GM08714 (cell line): ENCODE measurements around the gene APOBEC2.

Experiments
- H3K4me3 ChIP-seq: fragments of 200-500 bp; sonication (Bioruptor generic); 2 replicates; pipeline ENCODE4 v1.5.1; 2014; ENCODE audit warnings: mild to moderate bottlenecking, low read length, inconsistent platforms
- ZNF274 ChIP-seq: IDR thresholded peaks from 2 replicates; pipeline ENCODE4 v1.6.1; 2012; ENCODE audit warnings: mild to moderate bottlenecking, low read depth, low read length

The APOBEC2 gene

GRCh38 chr6:41075651-41076626, 22.9 kb downstream of the APOBEC2 start:
- H3K4me3 ChIP-seq: no peak overlapping the region

GRCh38 chr6:41077536-41077935, 24.5 kb downstream of the APOBEC2 start:
- TF ChIP-seq ZNF274: no peak
- H3K4me3 ChIP-seq: no peak overlapping the region

More at GRCh38 chr6:41075651-41076626, 22.9 kb downstream of the APOBEC2 start:
- TF ChIP-seq ZNF274: no peak

- no peak overlapping the region for H3K4me3 ChIP-seq
- TF ChIP-seq ZNF274: no peak
These were observed 25.1 kb downstream of the APOBEC2 start for GRCh38 chr6:41078101-41078500.

- no peak for TF ChIP-seq ZNF274
- H3K4me3 ChIP-seq: no peak overlapping the region
These were observed 26.1 kb downstream of the APOBEC2 start for GRCh38 chr6:41079080-41079479.

- TF ChIP-seq ZNF274: no peak
- H3K4me3 ChIP-seq: no peak overlapping the region
These were observed 27.6 kb downstream of the APOBEC2 start for GRCh38 chr6:41080621-41081020.

GRCh38 chr6:41083072-41083471, 30.1 kb downstream of the APOBEC2 start:
- TF ChIP-seq ZNF274: no peak
- no peak overlapping the region for H3K4me3 ChIP-seq

GRCh38 chr6:41085182-41085581, 32.2 kb downstream of the APOBEC2 start:
- no peak for TF ChIP-seq ZNF274
- no peak overlapping the region for H3K4me3 ChIP-seq

- no peak overlapping the region for H3K4me3 ChIP-seq
- no peak for TF ChIP-seq ZNF274
These were observed 35.4 kb downstream of the APOBEC2 start for GRCh38 chr6:41088451-41088850.

- no peak for TF ChIP-seq ZNF274
These were observed 38.1 kb downstream of the APOBEC2 start for GRCh38 chr6:41090841-41091761.

GRCh38 chr6:41092421-41093140, 39.6 kb downstream of the APOBEC2 start:
- no peak overlapping the region for H3K4me3 ChIP-seq
- no peak for TF ChIP-seq ZNF274

More at GRCh38 chr6:41090841-41091761, 38.1 kb downstream of the APOBEC2 start:
- no peak overlapping the region for H3K4me3 ChIP-seq

GRCh38 chr6:41093729-41094128, 40.7 kb downstream of the APOBEC2 start:
- no peak for TF ChIP-seq ZNF274
- H3K4me3 ChIP-seq: no peak overlapping the region

- no peak for TF ChIP-seq ZNF274
- no peak overlapping the region for H3K4me3 ChIP-seq
These were observed 44.6 kb downstream of the APOBEC2 start for GRCh38 chr6:41097467-41098090.

GRCh38 chr6:41098366-41098765, 45.4 kb downstream of the APOBEC2 start:
- no peak for TF ChIP-seq ZNF274
- no peak overlapping the region for H3K4me3 ChIP-seq
